KMS-11 (cell line): ENCODE results near the gene TMEM54.

Experiments used
- H2AFZ ChIP-seq: fragments of 200-600 bp; sonication (generic); 2 replicates; pipeline ENCODE4 v1.6.1; 2016; ENCODE audit warnings: antibody characterized with exemption, mixed run types, low read depth
- H3K27ac ChIP-seq: fragments of 200-600 bp; sonication (generic); 2 replicates; pipeline ENCODE4 v1.6.1; 2016; ENCODE audit warnings: mild to moderate bottlenecking, mixed run types
- H3K27me3 ChIP-seq: fragments of 200-600 bp; sonication (generic); 2 replicates; pipeline ENCODE4 v1.6.1; 2017; ENCODE audit warnings: mild to moderate bottlenecking, low read depth, mixed run types, moderate library complexity; ENCODE audit not compliant: insufficient read depth
- H3K36me3 ChIP-seq: fragments of 200-600 bp; sonication (generic); 2 replicates; pipeline ENCODE4 v1.6.1; 2017; ENCODE audit warnings: mild to moderate bottlenecking, mixed run types; ENCODE audit not compliant: insufficient read depth
- H3K4me1 ChIP-seq: fragments of 200-600 bp; sonication (generic); 2 replicates; pipeline ENCODE4 v1.6.1; 2016; ENCODE audit warnings: mild to moderate bottlenecking, low read depth, mixed run types; ENCODE audit not compliant: poor library complexity, severe bottlenecking
- H3K4me2 ChIP-seq: fragments of 200-600 bp; sonication (generic); 2 replicates; pipeline ENCODE4 v1.7.0; 2016; ENCODE audit warnings: mild to moderate bottlenecking, mixed run types
- H3K4me3 ChIP-seq: fragments of 200-600 bp; sonication (generic); IDR thresholded peaks from 2 replicates; pipeline ENCODE4 v1.6.1; 2017; ENCODE audit warnings: low read depth, low read length, mixed read lengths; ENCODE audit not compliant: insufficient read depth
- H3K79me2 ChIP-seq: fragments of 200-600 bp; sonication (generic); 2 replicates; pipeline ENCODE4 v1.6.1; 2016; ENCODE audit warnings: low read depth, mixed run types; ENCODE audit not compliant: insufficient read depth
- H3K9ac ChIP-seq: fragments of 200-600 bp; sonication (generic); 2 replicates; pipeline ENCODE4 v1.6.1; 2016; ENCODE audit warnings: mild to moderate bottlenecking, mixed run types
- H4K20me1 ChIP-seq: fragments of 200-600 bp; sonication (generic); 2 replicates; pipeline ENCODE4 v1.6.1; 2016; ENCODE audit warnings: mild to moderate bottlenecking, mixed run types; ENCODE audit not compliant: insufficient read depth
- TF ChIP-seq, protein P1 (sequence below): fragments of 200-600 bp; sonication (generic); conservative IDR thresholded peaks from 2 replicates; pipeline ENCODE4 v1.6.1; 2017; ENCODE audit warnings: low read depth, mild to moderate bottlenecking, antibody characterized with exemption, low read length, moderate library complexity, mixed read lengths

Gene TMEM54

DNA sequence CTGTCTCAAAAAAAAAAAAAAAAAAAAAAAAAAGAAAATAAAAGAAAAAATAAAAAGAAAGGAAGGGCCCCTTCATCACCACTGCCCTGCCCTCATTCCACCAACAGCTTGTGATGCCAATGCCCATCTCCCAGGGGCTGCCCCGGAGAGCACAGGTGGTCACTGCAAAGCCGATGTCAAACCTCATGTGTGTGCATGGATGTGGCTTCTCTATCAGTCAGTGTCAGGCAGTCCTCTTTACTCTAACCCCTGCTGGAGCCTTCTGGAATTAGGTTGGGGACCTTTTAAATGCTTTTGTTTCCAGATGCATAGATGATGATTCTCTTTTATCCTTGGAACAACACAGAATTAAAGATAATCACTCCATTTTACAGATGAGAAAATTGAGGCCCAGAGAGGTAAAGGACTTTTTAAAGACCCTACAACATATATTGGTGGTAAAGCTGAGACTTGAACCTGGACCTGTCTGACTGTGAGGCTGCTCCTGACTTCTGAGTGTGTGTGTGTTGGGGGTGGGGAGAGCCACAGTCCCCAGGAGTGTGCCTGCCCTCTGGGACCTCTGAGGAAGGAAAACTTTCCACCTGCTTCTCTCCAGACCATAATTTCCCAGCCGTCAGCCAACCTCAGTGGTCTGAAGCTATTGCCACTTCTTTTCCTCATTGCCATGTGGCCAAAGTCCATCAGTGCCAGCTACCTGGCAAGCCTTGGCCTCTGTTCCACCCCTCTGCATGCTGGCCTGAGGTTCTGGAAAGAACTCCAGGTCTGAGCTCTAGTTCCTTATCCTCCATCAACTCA is 3.0 kb upstream of the TMEM54 start:
- H3K4me1 ChIP-seq = no peaks in the 10 kb centered on the region
- no peak overlapping the region for H3K4me2 ChIP-seq
- H3K9ac ChIP-seq = no peak overlapping the region
- TF ChIP-seq, protein P1, sequence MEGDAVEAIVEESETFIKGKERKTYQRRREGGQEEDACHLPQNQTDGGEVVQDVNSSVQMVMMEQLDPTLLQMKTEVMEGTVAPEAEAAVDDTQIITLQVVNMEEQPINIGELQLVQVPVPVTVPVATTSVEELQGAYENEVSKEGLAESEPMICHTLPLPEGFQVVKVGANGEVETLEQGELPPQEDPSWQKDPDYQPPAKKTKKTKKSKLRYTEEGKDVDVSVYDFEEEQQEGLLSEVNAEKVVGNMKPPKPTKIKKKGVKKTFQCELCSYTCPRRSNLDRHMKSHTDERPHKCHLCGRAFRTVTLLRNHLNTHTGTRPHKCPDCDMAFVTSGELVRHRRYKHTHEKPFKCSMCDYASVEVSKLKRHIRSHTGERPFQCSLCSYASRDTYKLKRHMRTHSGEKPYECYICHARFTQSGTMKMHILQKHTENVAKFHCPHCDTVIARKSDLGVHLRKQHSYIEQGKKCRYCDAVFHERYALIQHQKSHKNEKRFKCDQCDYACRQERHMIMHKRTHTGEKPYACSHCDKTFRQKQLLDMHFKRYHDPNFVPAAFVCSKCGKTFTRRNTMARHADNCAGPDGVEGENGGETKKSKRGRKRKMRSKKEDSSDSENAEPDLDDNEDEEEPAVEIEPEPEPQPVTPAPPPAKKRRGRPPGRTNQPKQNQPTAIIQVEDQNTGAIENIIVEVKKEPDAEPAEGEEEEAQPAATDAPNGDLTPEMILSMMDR = no peak
- H4K20me1 ChIP-seq = no peaks in the 10 kb centered on the region
- H3K4me3 ChIP-seq = no peak overlapping the region
- no peaks in the 10 kb centered on the region for H3K27me3 ChIP-seq
- no peak overlapping the region for H3K27ac ChIP-seq
- no peaks in the 10 kb centered on the region for H3K79me2 ChIP-seq
- no peak overlapping the region for H2AFZ ChIP-seq
- no peaks in the 10 kb centered on the region for H3K36me3 ChIP-seq

GRCh38 chr1:32902535-32902920 is 1.3 kb upstream of the TMEM54 start:
- no peak overlapping the region for H3K4me3 ChIP-seq
- no peak overlapping the region for H2AFZ ChIP-seq
- H3K27me3 ChIP-seq = no peaks in the 10 kb centered on the region
- TF ChIP-seq, protein P1 = no peak
- H3K4me1 ChIP-seq = no peaks in the 10 kb centered on the region
- no peak overlapping the region for H3K27ac ChIP-seq
- no peak overlapping the region for H3K4me2 ChIP-seq
- H3K9ac ChIP-seq = no peak overlapping the region
- H3K79me2 ChIP-seq = no peaks in the 10 kb centered on the region
- H4K20me1 ChIP-seq = no peaks in the 10 kb centered on the region
- H3K36me3 ChIP-seq = no peaks in the 10 kb centered on the region

- Histone ChIP-seq H3K79me2 (no peaks in the 10 kb centered on the region), H3K4me3 (no peak overlapping the region), H3K4me1 (no peaks in the 10 kb centered on the region), H3K27me3 (no peaks in the 10 kb centered on the region), H3K27ac (no peak overlapping the region), H2AFZ (peak overlapping the region; percentile 76), H3K36me3 (no peaks in the 10 kb centered on the region), H3K4me2 (peak overlapping the region; percentile 68), H3K9ac (peak overlapping the region; percentile 44; the same call in 1 of the 2 replicates), H4K20me1 (no peaks in the 10 kb centered on the region)
- TF ChIP-seq, protein P1 = no peak
Measured at GRCh38 chr1:32901823-32902534, 790 bp upstream of the TMEM54 start.

DNA sequence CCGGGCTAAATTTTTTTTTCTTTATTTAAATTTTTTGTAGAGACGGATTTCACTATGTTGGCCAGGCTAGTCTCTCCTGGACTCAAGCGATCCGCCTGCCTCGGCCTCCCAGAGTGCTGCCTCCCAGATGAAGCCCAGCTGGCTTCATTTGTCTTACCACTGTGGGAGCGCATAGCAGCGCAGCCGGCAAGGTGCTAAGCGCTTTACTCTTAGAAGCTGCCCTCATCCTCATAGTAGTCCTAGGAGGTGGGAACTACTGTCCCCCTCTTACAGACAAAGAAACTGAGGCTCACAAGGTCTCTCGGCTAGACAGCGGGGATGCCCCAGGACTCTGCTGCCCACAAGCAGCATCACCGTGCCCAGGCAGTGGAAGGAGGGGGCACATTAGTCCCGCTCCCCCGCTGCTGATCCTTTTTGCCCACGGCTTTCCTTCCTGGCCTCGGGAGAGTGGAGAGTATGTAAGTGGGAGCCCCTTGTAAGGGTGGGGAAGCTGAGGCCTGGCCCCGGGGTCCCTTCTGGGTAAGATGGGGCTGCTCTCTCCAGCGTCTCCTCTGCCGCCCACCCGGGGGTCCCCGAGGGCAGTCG is 726 bp downstream of the TMEM54 start:
- Histone ChIP-seq H3K36me3 (no peaks in the 10 kb centered on the region), H3K4me3 (peak overlapping the region; percentile 51), H3K4me2 (peak overlapping the region; percentile 39; the same call in 1 of the 2 replicates), H2AFZ (peak overlapping the region; percentile 41), H3K79me2 (no peaks in the 10 kb centered on the region), H3K4me1 (no peaks in the 10 kb centered on the region), H3K27ac (no peak overlapping the region), H3K9ac (peak overlapping the region; percentile 37; the same call in 1 of the 2 replicates), H4K20me1 (no peaks in the 10 kb centered on the region), H3K27me3 (no peaks in the 10 kb centered on the region)
- TF ChIP-seq, protein P1 = no peak
